HepG2 (cell line): ENCODE results near the gene CCDC86. TPM values are rescaled to one million over a fixed set of nuclear protein-coding genes. Genes with fewer than 3 reads are reported as not detected.
"Not testable (repeated sequence)": the region's sequence is repeated elsewhere in the genome, so short reads cannot be mapped to it uniquely, and the experiment has no call there.

ENCODE experiments used
- ATAC-seq: fragments of 200-7000 bp; cut with Tn5 transposase; 3 replicates; pipeline ENCODE4 v1.9.1; 2020; ENCODE audit warnings: mild to moderate bottlenecking, moderate library complexity
- BruUV-seq: library from RNA; stranded (reverse); fragments of 400-500 nt; replicated peaks from 2 replicates; lab custom pipeline; 2021; lab: Mats Ljungman, UMichigan
- CTCF ChIA-PET: fragments of 300-600 bp; formaldehyde crosslinking; extraction: SDS; loops from one replicate; lab custom pipeline; 2021; ENCODE audit warnings: low total read pairs, inconsistent platforms, low intra/inter-chr PET ratio; lab: Yijun Ruan, JAX
- POLR2A ChIA-PET: fragments of 350-600 bp; sonication (Branson Sonifier 250); formaldehyde crosslinking; loops from one replicate; lab custom pipeline; 2020; ENCODE audit warnings: antibody characterized with exemption, inconsistent platforms; lab: Yijun Ruan, JAX
- DNase-seq: peaks from one replicate; pipeline ENCODE4 v3.0.0-alpha.2; 2015; ENCODE audit warnings: low spot score
- FAIRE-seq: peaks from 3 replicates; lab custom pipeline; 2011; peaks lifted over from hg19 to GRCh38; lab: Jason Lieb, UNC
- H2AFZ ChIP-seq: one replicate; pipeline ENCODE4 v1.6.1; 2011; ENCODE audit warnings: low read length, inconsistent platforms
- H3K27ac ChIP-seq: fragments of 300-600 bp; 3 replicates; pipeline ENCODE4 v1.8.0; 2011; ENCODE audit warnings: mixed run types, mild to moderate bottlenecking, mixed read lengths, low read length, inconsistent platforms; ENCODE audit not compliant: insufficient read depth; ENCODE audit errors: extremely low read length
- H3K27me3 ChIP-seq, 2 experiments: fragments of 200-600 bp in 1 of 2; 2 replicates in 1 of 2; 3 replicates in 1 of 2; pipeline versions ENCODE4 v1.6.0 to v1.8.0; 2011; ENCODE audit warnings: low read length in 2 of 2, mild to moderate bottlenecking in 2 of 2, moderate library complexity in 2 of 2, inconsistent platforms in 1 of 2; ENCODE audit not compliant: insufficient read depth in 2 of 2, control insufficient read depth in 1 of 2
- H3K36me3 ChIP-seq, 2 experiments: fragments of 200-600 bp in 1 of 2; replicated peaks in 1 of 2; 2 replicates in 1 of 2; 3 replicates in 1 of 2; pipeline versions ENCODE4 v1.5.1 to v1.8.0; 2011; ENCODE audit warnings: low read length in 2 of 2, inconsistent platforms in 1 of 2; ENCODE audit not compliant: insufficient read depth in 2 of 2, control insufficient read depth in 1 of 2
- H3K4me1 ChIP-seq: 2 replicates; pipeline ENCODE4 v1.5.1; 2012; ENCODE audit warnings: low read length, inconsistent platforms; ENCODE audit not compliant: insufficient read depth
- H3K4me2 ChIP-seq: 2 replicates; pipeline ENCODE4 v1.6.0; 2011; ENCODE audit warnings: low read depth, low read length, inconsistent platforms
- H3K4me3 ChIP-seq, 3 experiments: fragments of 200-600 bp in 1 of 3; sonication (generic), shearing (Covaris generic) in 1 of 3; replicated peaks in 1 of 3; 2 replicates each; pipeline ENCODE4 v1.5.1; 2011 to 2016; ENCODE audit warnings: low read length in 3 of 3, inconsistent platforms in 2 of 3, low read depth in 2 of 3, mild to moderate bottlenecking in 2 of 3, control low read depth in 1 of 3, mixed read lengths in 1 of 3; ENCODE audit not compliant: insufficient read depth in 1 of 3
- H3K79me2 ChIP-seq: one replicate; pipeline ENCODE4 v1.6.1; 2011; ENCODE audit warnings: low read length, inconsistent platforms; ENCODE audit not compliant: insufficient read depth
- H3K9ac ChIP-seq: 2 replicates; pipeline ENCODE4 v1.6.0; 2011; ENCODE audit warnings: mild to moderate bottlenecking, low read depth, low read length, inconsistent platforms; ENCODE audit not compliant: insufficient read depth
- H3K9me3 ChIP-seq: 2 replicates; pipeline ENCODE4 v1.5.1; 2012; ENCODE audit warnings: mild to moderate bottlenecking, low read length
- H4K20me1 ChIP-seq: 2 replicates; pipeline ENCODE4 v1.6.0; 2011; ENCODE audit warnings: inconsistent platforms, mild to moderate bottlenecking, low read length, moderate library complexity; ENCODE audit not compliant: insufficient read depth
- DR1 ChIP-seq: sonication (generic); formaldehyde crosslinking; IDR thresholded peaks from 2 replicates; pipeline ENCODE4 v1.8.0; 2021; ENCODE audit warnings: mild to moderate bottlenecking, missing genetic modification reagents, inconsistent platforms
- HCFC1 ChIP-seq: fragments of 150-350 bp; IDR thresholded peaks from 2 replicates; pipeline ENCODE4 v1.6.1; 2014; ENCODE audit warnings: low read depth, low read length
- ZBTB20 ChIP-seq: sonication (generic); formaldehyde crosslinking; IDR thresholded peaks from 2 replicates; pipeline ENCODE4 v1.8.1; 2023; ENCODE audit warnings: missing genetic modification reagents, low read depth, mild to moderate bottlenecking, borderline replicate concordance
- ZNF567 ChIP-seq: sonication (generic); formaldehyde crosslinking; IDR thresholded peaks from 2 replicates; pipeline ENCODE4 v1.8.1; 2023; ENCODE audit warnings: mild to moderate bottlenecking, missing genetic modification reagents, borderline replicate concordance
- ZNF766 ChIP-seq: sonication (generic); formaldehyde crosslinking; IDR thresholded peaks from 2 replicates; pipeline ENCODE4 v1.5.0; 2020; ENCODE audit warnings: missing genetic modification reagents, borderline replicate concordance
- WGBS: methylation state at CpG from one replicate; pipeline ENCODE4 v1.1.6; 2017; ENCODE audit warnings: low lambda C conversion rate; 5-methylcytosine and 5-hydroxymethylcytosine counted together
- in situ Hi-C: cut with HindIII; loops from 2 replicates; pipeline ENCODE4 v1.10.0; 2017; ENCODE audit warnings: low pct_unique_long_range_greater_than_20kb; ENCODE audit not compliant: extremely low pct_ligation_motif_present
- intact Hi-C: fragments of 100-400 bp; cut with micrococcal nuclease; formaldehyde crosslinking; loops from one replicate; pipeline ENCODE4 v1.10.0; 2022; ENCODE audit not compliant: unreplicated experiment
- polyA plus RNA-seq, 8 experiments: library from polyadenylated mRNA; depleted of rRNA in 3 of 8; stranded (reverse) in 7 of 8; unstranded in 1 of 8; fragments of >200 nt; fragmentation: Illumina TruSeq in 4 of 8; extraction: Trizol in 4 of 8; gene quantifications; 2 replicates each; pipeline versions ENCODE4 v1.2.1 to v1.2.3, GENCODE V29; 2011 to 2016; ENCODE audit warnings: low read depth in 4 of 8, missing spikeins in 1 of 8, mixed read lengths in 1 of 8; ENCODE audit not compliant: insufficient read depth in 1 of 8
- total RNA-seq, 5 experiments: library from RNA; depleted of rRNA; stranded (reverse); fragments of >200 nt; fragmentation: Illumina TruSeq; extraction: Trizol; gene quantifications; 2 replicates each; pipeline ENCODE4 v1.2.3, GENCODE V29; 2016; ENCODE audit warnings: low read depth in 1 of 5
- TF ChIP-seq, protein P1 (sequence below): IDR thresholded peaks from 2 replicates; pipeline ENCODE4 v1.6.1; 2016; ENCODE audit warnings: missing compliant biosample characterization, missing genetic modification reagents, borderline replicate concordance
- TF ChIP-seq, protein P2 (sequence below): sonication (generic); formaldehyde crosslinking; conservative IDR thresholded peaks from 2 replicates; pipeline ENCODE4 v1.4.0; 2020; ENCODE audit warnings: missing genetic modification reagents

CCDC86 gene
- total and polyA plus RNA-seq, 2 of the 13 experiments (the other 11 are each of a cell fraction or from before 2014, with no cell fraction given), result 33.8 to 37.6 TPM

DNA sequence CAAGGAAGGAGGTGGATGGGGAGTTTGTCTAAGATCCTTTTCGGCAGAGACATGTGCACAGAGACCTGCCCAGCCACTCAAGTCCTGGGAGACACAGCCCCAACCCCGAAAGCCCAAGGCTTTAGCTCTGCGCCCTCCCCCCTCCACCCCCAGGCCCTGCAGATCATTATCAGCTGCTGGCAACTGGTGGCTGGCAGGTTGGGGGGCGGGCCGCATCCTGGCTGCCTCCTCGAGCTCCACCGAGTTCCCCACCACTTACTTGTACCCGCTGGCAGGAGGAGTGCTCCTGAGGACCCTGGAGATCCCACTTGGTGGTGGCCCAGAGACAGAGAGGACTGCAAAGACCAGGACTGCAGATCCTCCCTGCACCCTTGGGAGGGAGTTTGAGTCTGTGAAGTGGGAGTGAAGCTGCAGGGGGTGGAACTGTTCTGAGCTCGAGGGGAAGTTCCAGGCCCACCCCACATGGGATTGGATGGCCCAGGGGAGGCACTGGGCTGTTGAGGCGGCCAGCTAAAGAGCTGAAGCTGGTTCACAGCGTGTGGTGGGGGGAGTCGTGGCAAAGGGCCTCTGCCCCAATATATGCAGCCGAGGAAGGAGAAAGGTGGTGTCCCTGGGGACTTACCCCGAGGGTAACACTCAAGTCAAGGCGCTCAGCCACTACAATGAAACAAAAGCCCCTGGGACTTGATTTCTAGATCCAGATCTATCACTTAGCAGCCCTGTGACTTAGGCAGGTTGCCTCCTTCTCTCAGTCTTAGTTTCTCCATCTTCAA is 19.9 kb upstream of the CCDC86 start (continued):
- TF ChIP-seq ZBTB20 (CRISPR knock-in tag), result no peak
- no peak for TF ChIP-seq ZNF766 (CRISPR knock-in tag)
- TF ChIP-seq, protein P1, sequence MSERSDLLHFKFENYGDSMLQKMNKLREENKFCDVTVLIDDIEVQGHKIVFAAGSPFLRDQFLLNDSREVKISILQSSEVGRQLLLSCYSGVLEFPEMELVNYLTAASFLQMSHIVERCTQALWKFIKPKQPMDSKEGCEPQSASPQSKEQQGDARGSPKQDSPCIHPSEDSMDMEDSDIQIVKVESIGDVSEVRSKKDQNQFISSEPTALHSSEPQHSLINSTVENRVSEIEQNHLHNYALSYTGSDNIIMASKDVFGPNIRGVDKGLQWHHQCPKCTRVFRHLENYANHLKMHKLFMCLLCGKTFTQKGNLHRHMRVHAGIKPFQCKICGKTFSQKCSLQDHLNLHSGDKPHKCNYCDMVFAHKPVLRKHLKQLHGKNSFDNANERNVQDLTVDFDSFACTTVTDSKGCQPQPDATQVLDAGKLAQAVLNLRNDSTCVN (CRISPR knock-in tag), result no peak
- TF ChIP-seq ZNF567 (CRISPR knock-in tag), result no peak
- no peak for TF ChIP-seq DR1
- TF ChIP-seq, protein P2, sequence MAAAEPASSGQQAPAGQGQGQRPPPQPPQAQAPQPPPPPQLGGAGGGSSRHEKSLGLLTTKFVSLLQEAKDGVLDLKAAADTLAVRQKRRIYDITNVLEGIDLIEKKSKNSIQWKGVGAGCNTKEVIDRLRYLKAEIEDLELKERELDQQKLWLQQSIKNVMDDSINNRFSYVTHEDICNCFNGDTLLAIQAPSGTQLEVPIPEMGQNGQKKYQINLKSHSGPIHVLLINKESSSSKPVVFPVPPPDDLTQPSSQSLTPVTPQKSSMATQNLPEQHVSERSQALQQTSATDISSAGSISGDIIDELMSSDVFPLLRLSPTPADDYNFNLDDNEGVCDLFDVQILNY (CRISPR knock-in tag), result no peak
- TF ChIP-seq HCFC1, result no peak

DNA sequence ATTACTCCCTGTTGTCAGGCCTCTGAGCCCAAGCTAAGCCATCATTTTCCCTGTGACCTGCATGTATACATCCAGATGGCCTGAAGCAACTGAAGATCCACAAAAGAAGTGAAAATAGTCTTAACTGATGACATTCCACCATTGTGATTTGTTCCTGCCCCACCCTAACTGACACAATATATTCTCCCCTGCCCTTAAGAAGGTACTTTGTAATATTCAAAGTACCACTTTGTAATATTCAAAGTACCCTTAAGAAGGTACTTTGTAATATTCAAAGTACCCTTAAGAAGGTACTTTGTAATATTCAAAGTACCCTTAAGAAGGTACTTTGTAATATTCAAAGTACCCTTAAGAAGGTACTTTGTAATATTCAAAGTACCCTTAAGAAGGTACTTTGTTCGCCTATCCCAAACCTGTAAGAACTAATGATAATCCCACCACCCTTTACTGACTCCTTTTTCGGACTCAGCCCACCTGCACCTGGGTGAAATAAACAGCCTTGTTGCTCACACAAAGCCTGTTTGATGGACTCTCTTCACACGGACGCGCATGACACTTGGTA is 18.1 kb upstream of the CCDC86 start:
- H3K36me3 ChIP-seq, H3K9me3 ChIP-seq, H3K4me3 ChIP-seq, in situ Hi-C loops, FAIRE-seq, POLR2A ChIA-PET, H3K4me1 ChIP-seq, CTCF ChIA-PET, H3K4me2 ChIP-seq, H3K9ac ChIP-seq, H4K20me1 ChIP-seq, H3K27ac ChIP-seq, ATAC-seq, DNase-seq, H3K79me2 ChIP-seq, H2AFZ ChIP-seq, intact Hi-C loops, BruUV-seq: not testable (repeated sequence)
- WGBS, result 70% methylated on average over 5 of the region's 5 CpGs
- peaks cover 3 to 35% of the 10 kb centered on the region in 2 experiments; a peak in 4 of 5 replicates for H3K27me3 ChIP-seq
